ENCODE data around the gene NEUROD4.
A peak's percentile ranks its signal among the peaks of the same experiment; 100 is the strongest.

Gene NEUROD4

GRCh38 chr12:55063291-55063690, 43.5 kb downstream of the NEUROD4 start:
- no peak for DNase-seq

GRCh38 chr12:55065535-55065934, 45.8 kb downstream of the NEUROD4 start:
- DNase-seq, result no peak

- DNase-seq, result no peak
These were observed 47.9 kb downstream of the NEUROD4 start for GRCh38 chr12:55067701-55068100.

- peak; percentile 75 for DNase-seq
These were observed 48.7 kb downstream of the NEUROD4 start for GRCh38 chr12:55068416-55069010.

GRCh38 chr12:55072083-55072482, 52.3 kb downstream of the NEUROD4 start:
- peak; percentile 35 for DNase-seq

- peak; percentile 60 for DNase-seq
These were observed 53.6 kb downstream of the NEUROD4 start for GRCh38 chr12:55073043-55074022.

GRCh38 chr12:55074806-55075205, 55.0 kb downstream of the NEUROD4 start:
- peak; percentile 25 for DNase-seq

All from NCI-H1092 treated with DMSO at 0.1 percent for 48 hours (cell line).